ENCODE data around the gene SUV39H1. TPM values are rescaled to one million over a fixed set of nuclear protein-coding genes. Genes with fewer than 3 reads are reported as not detected.
"Not testable (repeated sequence)": the region's sequence is repeated elsewhere in the genome, so short reads cannot be mapped to it uniquely, and the experiment has no call there.

Gene SUV39H1
- total and polyA plus RNA-seq, 7 donors, result 1.8 to 8.5 (median 3.1) TPM

GRCh38 chrX:48681539-48682183, 14.9 kb upstream of the SUV39H1 start:
- H3K9me3 ChIP-seq, result no peaks in the 10 kb centered on the region
- no peak for DNase-seq
- no peak overlapping the region for H3K4me3 ChIP-seq
- intact Hi-C loops (cut with DNase I), result no loop called here
- no peak for TF ChIP-seq POLR2AphosphoS5 (IDR thresholded peaks at IDR 0.05)
- TF ChIP-seq EP300 (IDR thresholded peaks at IDR 0.05), result no peak
- TF ChIP-seq POLR2A (IDR thresholded peaks at IDR 0.05), result no peak
- TF ChIP-seq CTCF (IDR thresholded peaks at IDR 0.05), result no peak
- WGBS, 2 donors, result 71 to 84% methylated on average over 10 of the region's 10 CpGs
- no peaks in the 10 kb centered on the region for H3K27me3 ChIP-seq
- H3K4me1 ChIP-seq, result peaks cover 0 to 8% (median 0%) of the 10 kb centered on the region in 4 donors
- H3K36me3 ChIP-seq, result no peaks in the 10 kb centered on the region
- H3K27ac ChIP-seq, result no peak overlapping the region

GRCh38 chrX:48682795-48683194, 13.7 kb upstream of the SUV39H1 start:
- H3K4me3 ChIP-seq; intact Hi-C loops (cut with DNase I); DNase-seq; H3K9me3 ChIP-seq; H3K4me1 ChIP-seq; H3K27me3 ChIP-seq; H3K36me3 ChIP-seq: not testable (repeated sequence)
- WGBS, 2 donors, result 83 to 88% methylated on average over 12 of the region's 12 CpGs
- peak overlapping the region in 2 of 4 donors; percentile 27 to 37 for H3K27ac ChIP-seq

GRCh38 chrX:48683411-48683982, 13.0 kb upstream of the SUV39H1 start, which contains the start of gene WAS:
WAS (plus strand) TSS chrX:48683799; CDS start chrX:48683854, 55 bp downstream.
- DNase-seq, result no peak
- Histone ChIP-seq H3K36me3 (no peaks in the 10 kb centered on the region), H3K27ac (peak within 1 kb of the TSS in 2 of 4 donors; percentile 27 to 37), H3K4me1 (no peaks in the 10 kb centered on the region), H3K4me3 (peak within 1 kb of the TSS in 2 of 4 donors; percentile 15 to 20), H3K27me3 (no peaks in the 10 kb centered on the region), H3K9me3 (no peaks in the 10 kb centered on the region)
- intact Hi-C loops (cut with DNase I), result no loop called here
- TF ChIP-seq POLR2A (IDR thresholded peaks at IDR 0.05) (no peak), CTCF (IDR thresholded peaks at IDR 0.05) (no peak), EP300 (IDR thresholded peaks at IDR 0.05) (no peak), POLR2AphosphoS5 (IDR thresholded peaks at IDR 0.05) (no peak)
- 47 to 76% methylated on average over 13 of the region's 13 CpGs for WGBS, 2 donors

- DNase-seq, result no peak
- peak overlapping the region in 2 of 4 donors; percentile 15 to 20 for H3K4me3 ChIP-seq
- H3K9me3 ChIP-seq, result no peaks in the 10 kb centered on the region
- no peaks in the 10 kb centered on the region for H3K27me3 ChIP-seq
- H3K36me3 ChIP-seq, result no peaks in the 10 kb centered on the region
- intact Hi-C loops (cut with DNase I), result no loop called here
- H3K4me1 ChIP-seq, result no peaks in the 10 kb centered on the region
- TF ChIP-seq EP300 (IDR thresholded peaks at IDR 0.05) (no peak), CTCF (IDR thresholded peaks at IDR 0.05) (no peak), POLR2AphosphoS5 (IDR thresholded peaks at IDR 0.05) (no peak), POLR2A (IDR thresholded peaks at IDR 0.05) (no peak)
- peak overlapping the region in 1 of 4 donors; percentile 37 for H3K27ac ChIP-seq
- 68 to 82% methylated on average over 7 of the region's 7 CpGs for WGBS, 2 donors
These were observed 12.4 kb upstream of the SUV39H1 start for GRCh38 chrX:48684134-48684533.

- intact Hi-C loops (cut with DNase I), result no loop called here
- H3K27me3 ChIP-seq, result no peaks in the 10 kb centered on the region
- H3K36me3 ChIP-seq, result no peaks in the 10 kb centered on the region
- DNase-seq, result no peak
- H3K4me3 ChIP-seq, result no peak overlapping the region
- no peaks in the 10 kb centered on the region for H3K4me1 ChIP-seq
- H3K27ac ChIP-seq, result no peak overlapping the region
- H3K9me3 ChIP-seq, result no peaks in the 10 kb centered on the region
- no peak for TF ChIP-seq EP300 (IDR thresholded peaks at IDR 0.05)
- TF ChIP-seq POLR2A (IDR thresholded peaks at IDR 0.05), result no peak
- TF ChIP-seq POLR2AphosphoS5 (IDR thresholded peaks at IDR 0.05), result no peak
- no peak for TF ChIP-seq CTCF (IDR thresholded peaks at IDR 0.05)
- 81 to 84% methylated on average over 12 of the region's 12 CpGs for WGBS, 2 donors
These were observed 11.1 kb upstream of the SUV39H1 start for GRCh38 chrX:48685416-48685815.
